NCI-H2227 treated with DMSO at 0.1 percent for 48 hours (cell line): ENCODE measurements around the gene FGF14.
"Not testable (repeated sequence)": the region's sequence is repeated elsewhere in the genome, so short reads cannot be mapped to it uniquely, and the experiment has no call there.

ENCODE experiments used
- DNase-seq: peaks from one replicate; lab custom pipeline; 2025; lab: John Stamatoyannopoulos, UW

Gene FGF14

GRCh38 chr13:102195566-102196462, 206.0 kb downstream of the FGF14 start:
- no peak for DNase-seq

GRCh38 chr13:102192858-102193257, 209.0 kb downstream of the FGF14 start:
- no peak for DNase-seq

- DNase-seq = no peak
These were observed 209.8 kb downstream of the FGF14 start for GRCh38 chr13:102191951-102192502.

GRCh38 chr13:102190930-102191329, 210.9 kb downstream of the FGF14 start:
- DNase-seq = no peak

GRCh38 chr13:102187313-102187712, 214.5 kb downstream of the FGF14 start:
- DNase-seq = no peak

- DNase-seq = no peak
These were observed 216.4 kb downstream of the FGF14 start for GRCh38 chr13:102185375-102185984.

- DNase-seq = no peak
These were observed 218.2 kb downstream of the FGF14 start for GRCh38 chr13:102183509-102184182.

- no peak for DNase-seq
These were observed 219.7 kb downstream of the FGF14 start for GRCh38 chr13:102182170-102182569.

GRCh38 chr13:102177431-102177830, 224.4 kb downstream of the FGF14 start:
- DNase-seq = no peak

- no peak for DNase-seq
These were observed 225.0 kb downstream of the FGF14 start for GRCh38 chr13:102176846-102177245.

GRCh38 chr13:102172406-102172805, 229.4 kb downstream of the FGF14 start:
- no peak for DNase-seq

- DNase-seq = no peak
These were observed 231.5 kb downstream of the FGF14 start for GRCh38 chr13:102170305-102170704.

- DNase-seq = no peak
These were observed 232.3 kb downstream of the FGF14 start for GRCh38 chr13:102169471-102170015.

GRCh38 chr13:102152790-102153189, 249.1 kb downstream of the FGF14 start:
- DNase-seq = no peak

- DNase-seq = no peak
These were observed 254.5 kb downstream of the FGF14 start for GRCh38 chr13:102147353-102147752.

- no peak for DNase-seq
These were observed 256.1 kb downstream of the FGF14 start for GRCh38 chr13:102145750-102146149.

- DNase-seq = no peak
These were observed 259.4 kb downstream of the FGF14 start for GRCh38 chr13:102142473-102142826.

GRCh38 chr13:102141625-102142472, 260.0 kb downstream of the FGF14 start:
- peak; percentile 6 for DNase-seq

GRCh38 chr13:102139626-102140025, 262.2 kb downstream of the FGF14 start:
- no peak for DNase-seq

GRCh38 chr13:102138635-102139190, 263.1 kb downstream of the FGF14 start:
- no peak for DNase-seq

GRCh38 chr13:102137904-102138303, 263.9 kb downstream of the FGF14 start:
- not testable (repeated sequence) for DNase-seq
